ENCODE results near the gene BEND5.

The BEND5 gene, protein sequence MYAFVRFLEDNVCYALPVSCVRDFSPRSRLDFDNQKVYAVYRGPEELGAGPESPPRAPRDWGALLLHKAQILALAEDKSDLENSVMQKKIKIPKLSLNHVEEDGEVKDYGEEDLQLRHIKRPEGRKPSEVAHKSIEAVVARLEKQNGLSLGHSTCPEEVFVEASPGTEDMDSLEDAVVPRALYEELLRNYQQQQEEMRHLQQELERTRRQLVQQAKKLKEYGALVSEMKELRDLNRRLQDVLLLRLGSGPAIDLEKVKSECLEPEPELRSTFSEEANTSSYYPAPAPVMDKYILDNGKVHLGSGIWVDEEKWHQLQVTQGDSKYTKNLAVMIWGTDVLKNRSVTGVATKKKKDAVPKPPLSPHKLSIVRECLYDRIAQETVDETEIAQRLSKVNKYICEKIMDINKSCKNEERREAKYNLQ

DNA sequence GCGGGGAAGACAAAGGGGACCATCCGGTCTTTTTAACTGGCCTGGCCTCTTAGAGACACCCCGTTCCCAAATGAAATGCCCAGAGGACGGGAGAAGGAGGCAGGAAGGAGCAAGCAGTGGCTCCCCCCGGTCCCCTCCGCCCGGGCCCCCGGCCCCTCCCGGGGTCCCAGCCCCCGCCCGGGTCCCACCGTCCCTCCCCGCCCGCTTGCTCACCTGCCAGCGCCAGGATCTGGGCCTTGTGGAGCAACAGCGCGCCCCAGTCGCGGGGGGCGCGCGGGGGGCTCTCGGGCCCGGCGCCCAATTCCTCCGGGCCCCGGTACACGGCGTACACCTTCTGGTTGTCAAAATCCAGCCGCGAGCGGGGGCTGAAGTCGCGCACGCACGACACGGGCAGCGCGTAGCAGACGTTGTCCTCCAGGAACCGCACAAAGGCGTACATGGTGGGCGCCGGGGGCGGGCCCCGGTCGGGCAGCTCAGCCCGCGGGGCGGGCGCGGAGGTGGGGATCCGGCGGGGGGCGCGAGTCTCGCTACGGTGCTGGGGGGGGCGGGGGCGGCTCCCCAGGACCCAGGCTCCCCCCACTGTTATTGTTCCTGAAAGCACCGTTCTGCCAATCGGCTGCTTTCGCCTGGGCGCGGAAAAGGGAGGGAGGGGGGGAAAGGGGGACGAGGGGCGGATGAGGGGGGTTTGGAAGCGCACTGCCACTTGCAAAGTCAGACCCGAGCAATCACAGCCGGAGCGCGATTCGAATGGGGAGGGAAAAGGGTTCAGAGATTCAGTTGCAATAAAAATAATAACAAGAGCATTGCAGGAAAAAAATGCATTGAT, at the start of gene BEND5:
BEND5 (minus strand) TSS at position 499 of the 826 bp plus-strand sequence; CDS start at position 439, 60 bp downstream.
- DNase-seq (ENCODE audit: low read depth) = no peak

DNA sequence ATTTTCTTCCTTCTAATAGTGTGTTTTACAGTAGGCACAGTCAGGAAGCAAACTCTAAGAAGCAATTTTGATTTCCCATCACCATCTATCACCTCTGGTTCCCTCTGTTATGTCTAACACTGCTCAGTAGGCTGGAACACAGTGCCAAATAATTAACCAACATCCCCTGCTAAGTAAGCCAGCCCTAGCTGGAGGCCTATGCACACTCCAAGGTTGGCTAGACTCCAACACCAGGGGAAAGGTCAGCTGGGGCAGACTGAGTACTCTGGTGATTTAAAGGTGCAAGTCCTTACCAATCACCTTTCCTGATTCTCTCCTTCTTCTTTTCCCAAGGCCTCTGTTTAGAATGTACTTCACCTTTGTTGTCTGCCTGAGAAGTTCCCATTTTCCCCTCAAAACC, 46.5 kb upstream of the BEND5 start:
- DNase-seq (ENCODE audit: low read depth) = no peak

DNA sequence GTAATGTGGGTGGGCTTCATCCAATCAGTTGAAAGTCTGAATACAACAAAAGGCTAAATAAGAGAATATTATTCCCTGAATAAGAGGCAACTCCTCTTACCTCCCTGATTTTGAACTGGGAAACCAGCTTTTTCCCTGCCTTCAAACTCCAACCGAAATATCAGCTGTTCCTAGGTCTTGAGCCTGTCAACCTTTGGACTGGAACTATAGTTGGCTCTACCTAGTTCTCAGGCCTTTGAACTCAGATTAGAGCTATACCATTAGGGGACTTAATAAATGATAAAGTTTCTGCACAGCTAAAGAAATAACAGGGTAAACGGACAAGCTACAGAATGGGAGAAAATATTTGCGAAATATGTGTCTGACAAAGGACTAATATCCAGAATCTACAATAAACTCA, 43.8 kb upstream of the BEND5 start:
- no peak for DNase-seq (ENCODE audit: low read depth)

DNA sequence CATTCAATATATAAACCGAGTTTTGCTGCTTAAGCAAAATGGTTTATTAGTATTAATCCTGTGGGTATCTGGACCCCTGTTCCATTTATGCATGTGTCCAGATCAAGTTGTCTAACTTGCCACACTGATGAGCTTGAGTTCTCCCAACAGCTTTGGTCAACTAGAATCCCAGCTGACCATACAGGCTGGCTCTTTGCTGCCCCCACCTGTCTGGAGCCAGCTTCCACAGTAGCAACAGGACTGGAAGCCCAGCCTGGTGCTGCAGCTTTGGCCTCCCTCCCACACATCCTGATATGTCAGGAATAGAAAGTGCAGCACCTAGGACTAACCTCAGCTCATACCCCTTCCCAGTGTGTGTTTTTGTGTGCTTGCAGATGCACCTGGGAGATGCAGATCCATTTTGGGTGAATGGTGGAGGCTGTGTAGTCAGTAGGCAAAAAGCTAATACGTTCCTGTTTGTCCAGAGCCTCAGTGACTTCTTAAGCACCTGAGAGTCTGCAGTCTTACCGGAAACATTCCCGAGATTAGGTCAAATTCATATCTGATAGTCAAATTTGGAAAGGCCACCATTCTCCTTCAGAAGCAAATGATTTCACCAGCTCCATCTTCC, 40.9 kb upstream of the BEND5 start:
- DNase-seq (ENCODE audit: low read depth) = no peak

DNA sequence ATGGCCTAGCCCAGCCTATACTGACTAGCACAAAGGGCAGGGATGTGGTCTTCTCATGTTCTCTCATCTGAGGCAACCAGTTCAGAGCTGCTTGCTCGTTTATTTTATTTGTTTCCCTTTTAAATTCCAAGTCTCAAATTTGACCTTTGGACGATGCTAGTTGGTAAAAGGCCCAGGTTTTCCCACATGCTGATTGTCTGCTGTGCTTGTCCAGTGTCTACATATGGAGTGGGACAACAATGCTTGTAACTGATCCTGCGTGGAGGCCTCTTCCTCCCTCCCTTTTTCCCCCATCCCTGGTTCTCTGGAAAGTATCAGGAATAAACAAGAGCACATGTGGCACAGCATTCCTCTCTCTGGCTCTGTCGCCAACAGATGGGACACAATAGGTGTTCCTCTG, 34.0 kb upstream of the BEND5 start:
- DNase-seq (ENCODE audit: low read depth) = no peak

DNA sequence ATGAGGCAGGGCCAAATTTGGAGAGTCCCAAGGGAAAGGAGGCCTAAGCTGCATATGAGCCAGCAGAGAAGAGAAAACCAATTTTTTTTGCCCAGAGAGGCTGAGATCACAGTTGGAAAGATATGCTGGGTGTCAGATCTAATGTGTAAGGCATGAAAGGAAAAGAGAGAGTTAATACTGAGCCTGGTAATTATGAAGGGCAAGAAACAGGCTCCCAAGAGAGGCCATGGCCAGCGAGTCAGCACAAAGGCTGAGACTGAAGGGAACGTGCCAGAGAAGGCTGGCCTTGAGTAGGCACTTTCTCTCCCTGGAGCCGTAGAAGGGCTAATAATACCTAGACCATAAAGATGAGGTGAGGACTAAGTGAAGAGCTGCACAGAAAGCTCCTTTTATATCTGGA, 31.8 kb upstream of the BEND5 start:
- no peak for DNase-seq (ENCODE audit: low read depth)

DNA sequence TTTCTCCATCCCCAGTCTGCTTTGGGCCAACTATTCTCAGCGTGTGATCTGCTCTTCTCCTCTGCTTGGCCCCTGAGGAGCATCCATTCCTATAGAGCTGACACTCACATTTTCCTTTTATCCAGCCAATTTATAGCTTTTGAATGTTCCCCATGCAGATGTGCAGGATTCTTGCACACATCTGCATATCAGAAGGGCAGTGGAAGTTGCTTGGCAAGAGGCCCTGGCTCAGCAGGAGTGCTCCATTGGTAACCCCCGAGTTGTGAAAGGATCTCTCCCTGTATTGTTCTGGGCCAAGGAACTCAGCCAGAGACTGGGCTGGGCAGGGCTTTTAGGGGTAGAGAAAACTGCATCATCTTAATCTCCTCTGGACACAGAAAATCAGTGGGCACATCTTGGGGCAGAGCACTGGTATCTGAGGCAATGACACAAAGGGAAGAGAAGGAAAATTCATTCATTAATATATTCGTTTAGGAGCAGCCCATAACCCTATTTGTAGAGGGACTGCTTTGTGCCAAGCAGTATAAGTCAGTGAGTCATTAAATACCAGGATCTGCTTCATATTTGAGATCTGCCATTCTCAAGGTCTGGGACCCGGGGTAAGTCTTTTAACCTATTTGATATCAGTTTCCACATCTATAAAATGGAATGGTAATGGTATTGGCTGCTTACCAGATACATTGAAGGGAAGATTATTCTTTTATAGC, 31.0 kb upstream of the BEND5 start:
- no peak for DNase-seq (ENCODE audit: low read depth)

DNA sequence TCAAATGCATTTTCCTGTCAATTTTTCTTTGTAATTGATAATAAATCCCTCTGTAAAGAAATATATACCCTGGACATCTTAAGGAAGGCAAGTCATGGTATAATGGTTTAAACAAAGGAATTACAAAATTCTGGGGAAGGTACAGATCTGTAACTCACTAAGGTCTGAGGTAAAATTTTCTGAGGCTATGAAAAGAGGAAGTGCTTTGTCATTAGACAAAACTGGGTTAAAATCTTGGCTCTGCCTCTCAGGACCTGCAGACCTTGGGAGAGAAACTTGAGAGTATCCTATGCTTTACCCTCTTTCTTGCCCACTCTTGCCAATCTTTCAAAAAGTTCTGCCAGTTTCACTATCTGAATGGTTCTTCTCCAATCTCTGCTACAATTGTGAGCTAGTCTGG, 26.8 kb upstream of the BEND5 start:
- no peak for DNase-seq (ENCODE audit: low read depth)

DNA sequence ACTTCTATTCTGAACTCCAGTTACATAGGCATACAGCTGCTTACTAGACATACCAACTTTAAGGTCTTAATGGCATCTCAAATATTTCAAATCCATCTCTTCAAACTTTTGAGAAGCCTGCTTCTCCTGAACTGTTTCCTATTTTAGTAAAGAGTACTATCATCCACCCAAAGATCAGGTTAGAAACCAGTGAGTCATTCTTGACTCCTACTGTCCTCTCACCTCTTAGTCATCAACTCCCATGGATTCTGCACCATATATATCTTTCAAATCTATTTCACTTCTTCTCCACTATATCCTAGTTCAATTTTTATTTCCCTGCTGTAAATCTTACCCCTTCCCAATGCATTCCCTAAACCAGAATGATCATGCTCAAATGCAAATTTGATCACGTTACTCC, 18.1 kb upstream of the BEND5 start:
- no peak for DNase-seq (ENCODE audit: low read depth)

DNA sequence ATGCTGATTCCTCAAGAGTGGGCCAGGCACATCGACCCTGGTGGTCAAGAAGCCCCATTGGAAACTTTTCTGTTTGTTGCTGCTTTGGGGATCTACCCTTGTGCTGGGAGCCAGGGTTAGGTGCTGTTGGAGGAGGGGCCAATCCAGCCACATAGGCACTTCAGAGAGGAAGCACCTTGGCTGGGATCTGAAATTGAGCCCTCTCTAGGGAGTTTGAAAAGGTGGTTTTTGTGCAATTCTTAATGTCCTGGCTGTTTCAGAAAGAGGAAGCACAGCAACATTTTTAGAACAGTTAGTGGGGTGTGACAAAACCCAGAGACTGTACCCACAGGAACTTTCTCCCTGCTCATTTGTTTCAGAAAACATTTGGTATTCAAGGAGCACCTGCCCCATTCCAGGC, 17.2 kb upstream of the BEND5 start:
- no peak for DNase-seq (ENCODE audit: low read depth)

DNA sequence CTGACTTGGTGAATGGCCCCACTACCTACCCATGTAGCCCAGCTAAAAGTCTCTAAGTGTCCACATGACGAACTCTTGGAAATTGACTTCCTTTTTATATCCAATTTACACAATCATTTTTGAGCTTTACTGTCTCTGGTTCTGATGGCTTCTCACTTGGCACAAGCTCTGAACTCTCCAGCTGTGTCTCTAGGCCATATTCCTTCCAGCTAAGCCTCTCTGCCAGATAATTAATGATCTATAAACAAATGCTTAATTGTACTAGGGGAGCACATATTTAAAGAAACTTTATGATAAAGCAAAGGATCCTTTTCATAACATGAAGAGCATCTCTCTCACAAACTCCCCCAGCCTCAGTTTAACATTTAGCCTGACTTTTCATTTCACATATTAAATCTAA, 16.3 kb upstream of the BEND5 start:
- DNase-seq (ENCODE audit: low read depth) = no peak

DNA sequence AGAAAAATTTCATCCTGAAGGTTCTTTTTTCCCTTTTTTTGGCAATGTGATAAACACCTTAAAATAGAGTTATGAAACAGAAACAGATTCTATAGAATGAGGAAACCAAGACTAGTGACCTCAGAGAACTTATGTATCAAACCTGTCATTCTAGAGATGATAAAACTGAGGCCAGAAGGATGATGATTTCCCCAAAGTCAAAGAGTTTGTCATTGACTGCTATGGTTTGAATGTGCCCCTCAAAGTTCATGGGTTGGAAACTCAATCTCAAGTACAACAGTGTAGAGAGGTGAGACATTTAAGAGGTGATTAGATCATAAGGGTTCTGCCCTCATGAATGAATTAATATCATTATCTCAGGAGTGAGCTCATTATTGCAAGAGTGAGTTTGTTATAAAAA, 13.7 kb upstream of the BEND5 start:
- DNase-seq (ENCODE audit: low read depth) = no peak

DNA sequence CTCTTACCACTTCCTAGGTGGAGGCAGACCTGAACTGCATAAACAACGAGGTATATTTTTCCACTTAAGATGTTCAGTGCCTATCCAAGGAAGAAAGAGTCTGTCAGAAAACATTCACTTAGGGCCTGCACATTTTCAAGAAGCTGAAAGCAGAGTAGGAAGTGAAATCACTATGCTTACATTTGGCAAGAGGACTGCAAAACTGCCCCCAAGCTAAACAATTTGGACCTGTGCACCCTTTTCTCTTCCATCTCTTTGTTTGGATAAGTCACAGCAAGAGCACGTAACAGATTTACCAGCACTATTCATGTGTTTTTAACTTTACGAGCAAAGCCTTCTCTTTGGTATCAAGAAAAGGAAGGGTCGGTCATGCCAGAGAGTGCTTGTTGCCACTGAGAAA, 13.2 kb upstream of the BEND5 start:
- DNase-seq (ENCODE audit: low read depth) = no peak

DNA sequence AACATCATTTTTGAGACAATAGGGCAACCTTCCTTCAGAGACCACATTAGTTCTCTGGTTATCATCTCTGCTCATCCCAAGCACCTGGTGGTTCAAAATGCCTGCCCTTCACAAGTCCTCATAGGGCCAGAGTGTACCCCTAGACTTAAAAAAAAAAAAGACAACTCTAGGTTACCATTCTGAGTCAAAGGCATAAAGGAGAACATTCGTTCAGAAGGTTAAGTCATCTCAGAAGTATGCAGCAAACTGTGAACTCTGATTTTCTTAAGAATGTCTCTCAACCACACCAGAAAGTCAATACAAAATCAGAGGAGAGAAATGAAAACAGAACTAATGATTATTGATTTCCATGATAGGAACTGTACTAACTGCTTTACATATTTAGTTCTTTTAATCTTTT, 9.2 kb upstream of the BEND5 start:
- DNase-seq (ENCODE audit: low read depth) = no peak

DNA sequence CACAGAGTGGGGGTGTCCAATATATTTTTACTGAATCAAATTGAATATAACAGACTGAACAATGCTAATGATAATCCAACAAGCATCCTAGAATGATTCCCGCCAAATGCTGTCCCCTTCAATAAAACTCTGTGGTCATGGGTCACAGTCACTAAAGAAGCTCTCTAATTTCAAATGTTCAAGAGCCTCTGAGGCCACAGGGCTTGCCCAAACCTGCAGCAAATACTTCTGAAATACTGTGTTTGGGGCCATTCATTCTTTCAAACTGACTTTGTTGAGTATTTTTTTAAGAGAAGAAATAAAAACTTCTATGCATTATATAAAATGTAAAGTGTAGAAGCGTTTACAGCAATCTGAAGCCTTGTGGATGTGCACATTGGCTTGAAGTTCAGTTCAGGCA, 7.6 kb upstream of the BEND5 start:
- no peak for DNase-seq (ENCODE audit: low read depth)

DNA sequence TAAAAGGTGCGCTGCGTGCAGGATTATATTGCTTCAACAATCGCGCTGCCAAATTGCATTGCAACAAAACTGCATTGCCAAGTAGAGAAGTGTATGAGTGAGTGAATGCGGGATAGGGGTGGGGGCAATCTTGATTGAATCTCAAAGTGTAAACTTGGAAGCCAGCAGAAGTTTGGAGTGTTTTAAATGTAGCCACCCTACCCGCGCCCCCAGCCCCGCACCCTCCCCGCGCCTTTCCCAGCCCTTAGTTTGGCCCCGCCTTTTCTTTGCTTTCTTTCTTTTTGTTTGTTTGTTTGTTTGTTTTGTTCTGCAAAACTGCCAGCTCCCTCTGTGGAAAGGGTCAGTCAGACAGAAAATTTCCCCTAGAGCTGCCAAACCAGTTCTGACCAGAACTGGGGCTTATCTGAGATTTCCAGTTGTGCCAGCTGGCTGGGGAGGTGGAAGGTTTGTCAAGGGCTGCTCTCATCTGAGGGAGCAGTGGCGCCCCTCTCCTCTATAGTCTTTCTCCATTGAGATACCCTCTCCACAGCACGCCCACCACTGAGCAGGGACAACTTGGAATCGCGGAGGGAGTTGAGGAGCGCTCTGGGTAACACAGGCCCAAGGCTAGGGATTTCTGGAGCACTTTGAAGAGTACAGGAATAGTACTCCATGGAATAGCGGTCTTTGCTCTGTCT, 666 bp upstream of the BEND5 start:
- DNase-seq (ENCODE audit: low read depth) = no peak

DNA sequence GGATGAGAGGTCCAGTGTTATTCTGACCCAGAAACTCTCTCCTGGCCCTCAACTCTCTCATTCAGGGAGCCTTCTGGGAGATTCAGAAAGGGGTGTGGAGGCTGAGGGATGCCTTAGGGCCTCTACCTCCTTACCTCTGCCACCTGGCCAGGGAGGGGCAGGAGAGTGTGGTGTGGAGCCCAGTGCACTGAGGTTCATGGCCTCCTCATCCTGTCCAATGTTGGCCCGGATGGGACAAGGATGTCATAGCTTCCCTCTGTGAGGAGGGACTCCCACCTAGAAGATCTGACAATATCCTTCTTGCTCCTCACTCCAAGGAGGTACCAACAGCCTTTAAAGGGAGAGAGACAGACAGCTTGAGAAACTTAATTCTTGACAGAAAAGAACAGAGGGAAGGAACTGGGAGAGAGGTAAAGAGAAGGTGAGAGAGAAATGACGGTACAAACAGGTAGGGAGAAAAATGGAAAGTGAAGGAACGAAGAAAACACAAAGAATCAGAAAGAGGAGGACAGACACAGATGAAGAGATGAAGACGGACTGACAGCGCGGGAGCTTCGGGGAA, 779 bp downstream of the BEND5 start:
- no peak for DNase-seq (ENCODE audit: low read depth)

DNA sequence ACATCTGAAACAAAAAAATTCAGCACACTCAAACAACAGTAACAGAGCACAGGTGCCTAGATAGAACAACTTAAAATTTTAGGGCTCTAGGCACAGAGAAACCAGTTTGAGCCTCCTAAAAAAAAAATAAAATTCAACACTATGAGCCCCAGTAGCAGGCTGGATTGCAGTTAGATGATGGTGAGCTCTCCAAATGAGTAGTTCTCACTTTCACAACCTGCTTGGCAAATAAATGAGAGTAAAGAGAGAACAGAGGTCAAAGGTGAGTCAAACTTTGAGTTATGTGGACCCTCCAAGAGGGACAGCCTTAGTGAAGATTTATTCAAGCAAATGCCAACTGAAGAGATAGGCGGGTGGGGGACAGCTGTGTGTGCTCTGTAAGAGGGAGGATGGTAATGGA, 3.6 kb downstream of the BEND5 start:
- no peak for DNase-seq (ENCODE audit: low read depth)

DNA sequence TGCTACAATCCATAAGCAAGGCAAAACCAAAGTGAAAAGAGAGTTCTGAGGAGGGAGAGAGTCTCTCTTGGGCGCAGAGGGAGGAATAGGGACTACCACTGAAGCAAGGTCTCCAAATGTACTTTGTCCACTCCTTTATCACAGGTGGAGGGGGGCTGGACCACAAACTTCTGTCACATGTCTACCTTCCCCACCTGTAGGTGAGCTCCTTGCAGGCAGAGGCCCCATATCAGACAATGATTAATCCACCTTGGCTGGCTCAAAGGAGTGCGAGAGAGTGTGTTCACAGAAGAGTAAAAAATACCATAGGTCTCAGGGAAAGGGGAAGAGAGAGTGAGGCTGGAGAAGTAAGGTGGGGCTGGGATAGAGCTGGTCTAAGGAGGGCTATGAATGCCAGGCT, 4.5 kb downstream of the BEND5 start:
- DNase-seq (ENCODE audit: low read depth) = no peak

DNA sequence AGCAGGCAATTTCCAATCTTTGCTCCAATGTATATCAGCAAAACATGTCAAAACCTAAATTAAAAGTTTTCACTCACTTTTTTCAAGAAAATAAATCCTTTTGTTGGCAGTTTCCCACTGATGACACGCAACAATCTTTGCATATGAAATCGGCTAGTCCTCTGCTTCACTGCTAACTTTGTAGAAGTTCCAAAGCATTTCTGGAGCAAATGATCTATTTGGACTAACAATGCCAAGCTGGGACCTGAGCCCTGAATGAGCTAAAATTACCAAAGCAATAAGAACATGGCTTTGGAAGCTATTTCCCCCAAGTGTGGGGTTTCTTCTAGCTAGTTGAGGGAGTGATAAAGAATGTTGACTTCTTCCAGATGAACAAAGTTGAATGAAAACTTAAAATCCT, 5.1 kb downstream of the BEND5 start:
- no peak for DNase-seq (ENCODE audit: low read depth)

DNA sequence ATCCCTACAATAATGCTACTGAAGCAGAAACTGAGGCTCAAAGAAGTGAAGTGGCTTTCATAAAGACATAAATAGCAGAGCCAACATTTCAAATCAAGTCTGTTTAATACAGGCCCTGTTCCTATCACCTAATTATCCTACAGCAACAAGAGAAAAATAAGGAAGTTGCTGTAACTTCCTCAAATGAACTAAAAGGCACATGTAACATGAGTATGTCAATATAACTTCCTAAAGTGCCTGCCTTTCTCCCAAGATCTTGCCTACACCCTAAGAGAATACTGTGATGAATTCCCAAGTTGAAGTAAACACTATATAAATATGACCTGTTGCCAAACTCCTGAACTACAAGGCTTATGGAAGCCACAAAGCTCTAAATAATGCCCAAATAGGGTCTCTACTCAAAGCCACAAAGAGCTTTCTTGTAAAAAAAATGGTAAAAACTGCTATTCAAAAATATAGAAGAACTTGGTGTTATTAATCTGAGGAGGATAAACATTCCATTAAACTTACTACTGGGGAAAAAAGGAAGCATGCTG, 8.6 kb downstream of the BEND5 start:
- no peak for DNase-seq (ENCODE audit: low read depth)
